ENCODE data around the gene UMAD1.

The UMAD1 gene

DNA sequence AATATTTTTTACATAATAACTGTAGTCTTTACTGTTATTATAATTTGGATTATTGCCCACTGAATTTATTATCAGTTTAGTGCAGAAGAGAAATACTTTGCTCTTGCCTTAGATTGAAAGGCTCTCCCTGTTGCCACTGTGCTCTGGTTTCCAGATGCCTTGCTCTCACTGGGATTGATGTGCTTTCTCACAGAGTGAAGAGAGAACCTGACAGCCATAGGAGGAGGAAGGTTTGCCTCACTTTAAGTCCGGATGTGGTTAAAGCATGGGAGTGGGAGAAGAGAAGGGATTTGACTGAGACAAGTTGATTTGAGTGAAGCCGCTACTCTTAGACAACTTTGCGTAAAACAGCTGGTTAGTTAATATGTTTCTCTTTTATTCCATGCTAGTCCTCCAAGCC lies 146.0 kb downstream of the UMAD1 start:
- H3K27ac Mint-ChIP-seq: peak overlapping the region in 1 of 3 experiments; percentile 10

DNA sequence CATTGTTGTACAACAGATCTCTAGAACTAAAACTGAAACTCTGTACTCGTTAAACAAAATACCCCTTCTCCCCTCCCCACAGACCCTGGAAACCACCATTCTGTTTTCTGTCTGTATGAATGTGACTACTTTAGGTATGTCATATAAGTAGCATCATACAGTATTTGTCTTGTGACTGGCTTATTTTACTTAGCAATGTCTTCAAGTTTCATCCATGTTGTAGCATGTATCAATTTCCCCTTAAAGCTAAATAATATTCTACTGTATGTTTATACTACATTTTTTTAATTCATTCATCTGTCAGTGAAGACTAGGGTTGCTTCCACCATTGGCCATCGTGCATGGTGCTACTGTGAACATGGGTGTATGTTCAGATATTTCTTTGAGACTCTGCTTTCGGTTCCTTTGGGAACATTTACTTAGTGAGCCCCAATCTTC lies 149.0 kb downstream of the UMAD1 start:
- H3K9me3 Mint-ChIP-seq: no peaks in the 10 kb centered on the region
- TF ChIP-seq, protein P1, sequence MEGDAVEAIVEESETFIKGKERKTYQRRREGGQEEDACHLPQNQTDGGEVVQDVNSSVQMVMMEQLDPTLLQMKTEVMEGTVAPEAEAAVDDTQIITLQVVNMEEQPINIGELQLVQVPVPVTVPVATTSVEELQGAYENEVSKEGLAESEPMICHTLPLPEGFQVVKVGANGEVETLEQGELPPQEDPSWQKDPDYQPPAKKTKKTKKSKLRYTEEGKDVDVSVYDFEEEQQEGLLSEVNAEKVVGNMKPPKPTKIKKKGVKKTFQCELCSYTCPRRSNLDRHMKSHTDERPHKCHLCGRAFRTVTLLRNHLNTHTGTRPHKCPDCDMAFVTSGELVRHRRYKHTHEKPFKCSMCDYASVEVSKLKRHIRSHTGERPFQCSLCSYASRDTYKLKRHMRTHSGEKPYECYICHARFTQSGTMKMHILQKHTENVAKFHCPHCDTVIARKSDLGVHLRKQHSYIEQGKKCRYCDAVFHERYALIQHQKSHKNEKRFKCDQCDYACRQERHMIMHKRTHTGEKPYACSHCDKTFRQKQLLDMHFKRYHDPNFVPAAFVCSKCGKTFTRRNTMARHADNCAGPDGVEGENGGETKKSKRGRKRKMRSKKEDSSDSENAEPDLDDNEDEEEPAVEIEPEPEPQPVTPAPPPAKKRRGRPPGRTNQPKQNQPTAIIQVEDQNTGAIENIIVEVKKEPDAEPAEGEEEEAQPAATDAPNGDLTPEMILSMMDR (IDR thresholded peaks at IDR 0.05; ENCODE audit: unreplicated experiment in 3 of 3): no peak
- no peak overlapping the region for H3K27ac Mint-ChIP-seq
- no peaks in the 10 kb centered on the region for H3K36me3 Mint-ChIP-seq (ENCODE audit: low read depth)
- H3K4me1 Mint-ChIP-seq: peaks cover 5% of the 10 kb centered on the region
- no peaks in the 10 kb centered on the region for H3K27me3 Mint-ChIP-seq (ENCODE audit: low read depth)
- no peak overlapping the region for H3K4me3 Mint-ChIP-seq

More for the DNA sequence above, 146.0 kb downstream of the UMAD1 start:
- Mint-ChIP-seq H3K9me3 (no peaks in the 10 kb centered on the region), H3K4me3 (no peak overlapping the region), H3K27me3 (ENCODE audit: low read depth) (no peaks in the 10 kb centered on the region), H3K36me3 (ENCODE audit: low read depth) (no peaks in the 10 kb centered on the region), H3K4me1 (no peaks in the 10 kb centered on the region)
- TF ChIP-seq, protein P1 (IDR thresholded peaks at IDR 0.05; ENCODE audit: unreplicated experiment in 3 of 3): no peak

DNA sequence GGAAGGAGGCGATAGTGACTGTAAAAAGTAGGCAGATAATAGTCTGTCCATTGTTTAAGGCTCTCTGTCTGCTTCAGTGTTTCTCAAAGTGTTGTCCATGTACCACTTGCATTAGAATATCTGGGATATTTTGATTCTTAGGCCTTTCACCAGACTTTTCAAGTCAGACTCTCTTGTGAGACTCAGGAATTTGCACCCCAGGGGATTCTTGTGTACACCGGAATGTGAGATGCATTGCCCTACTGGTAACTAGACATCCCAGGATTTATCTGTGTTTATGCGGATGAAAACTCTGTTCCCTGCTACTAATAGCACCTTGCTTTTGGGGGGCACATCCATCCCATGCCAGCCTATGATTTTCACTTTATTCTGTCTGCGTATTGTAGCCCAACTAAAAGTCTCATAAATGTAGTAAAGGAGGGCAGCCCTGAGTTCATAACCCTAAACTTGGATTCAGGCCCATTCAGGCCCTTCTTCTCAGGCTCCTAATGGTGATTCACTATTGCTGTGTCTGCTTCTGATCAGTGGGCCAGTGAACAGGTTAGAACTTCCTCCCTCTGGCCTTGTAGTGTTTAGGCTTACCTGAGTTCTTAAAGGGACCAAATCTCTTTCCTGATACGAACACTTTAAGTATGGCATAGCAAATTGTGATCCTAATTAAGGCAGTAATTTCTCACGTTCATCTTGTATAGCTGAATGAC lies 149.6 kb downstream of the UMAD1 start:
- Mint-ChIP-seq H3K4me1 (peaks cover 7% of the 10 kb centered on the region), H3K9me3 (no peaks in the 10 kb centered on the region), H3K27ac (no peak overlapping the region), H3K36me3 (ENCODE audit: low read depth) (peaks cover 1% of the 10 kb centered on the region), H3K27me3 (ENCODE audit: low read depth) (no peaks in the 10 kb centered on the region), H3K4me3 (no peak overlapping the region)
- TF ChIP-seq, protein P1 (IDR thresholded peaks at IDR 0.05; ENCODE audit: unreplicated experiment in 3 of 3): no peak

DNA sequence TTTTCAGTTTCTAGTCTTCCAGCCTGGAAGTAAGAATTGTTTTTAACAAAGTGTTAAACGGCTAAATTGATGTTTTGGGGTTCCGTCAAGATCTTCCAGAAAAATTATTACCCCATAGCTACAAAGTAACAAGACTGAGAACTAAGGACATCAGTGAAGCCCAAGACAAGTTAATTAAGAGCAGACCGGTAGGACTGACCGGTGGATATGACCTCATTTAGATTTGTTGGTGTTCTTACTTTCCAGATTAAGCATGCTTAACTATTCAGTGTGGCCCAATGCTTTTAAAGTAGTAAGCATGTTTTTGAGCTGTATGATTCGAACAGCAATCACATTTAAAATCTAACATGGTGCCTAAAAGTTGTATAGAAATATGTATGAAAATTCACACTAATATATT lies 151.0 kb downstream of the UMAD1 start:
- TF ChIP-seq, protein P1 (IDR thresholded peaks at IDR 0.05; ENCODE audit: unreplicated experiment in 3 of 3): no peak
- Mint-ChIP-seq H3K27me3 (ENCODE audit: low read depth) (no peaks in the 10 kb centered on the region), H3K4me3 (no peak overlapping the region), H3K36me3 (ENCODE audit: low read depth) (peaks cover 8% of the 10 kb centered on the region), H3K9me3 (no peaks in the 10 kb centered on the region), H3K4me1 (peaks cover 11% of the 10 kb centered on the region), H3K27ac (no peak overlapping the region)

DNA sequence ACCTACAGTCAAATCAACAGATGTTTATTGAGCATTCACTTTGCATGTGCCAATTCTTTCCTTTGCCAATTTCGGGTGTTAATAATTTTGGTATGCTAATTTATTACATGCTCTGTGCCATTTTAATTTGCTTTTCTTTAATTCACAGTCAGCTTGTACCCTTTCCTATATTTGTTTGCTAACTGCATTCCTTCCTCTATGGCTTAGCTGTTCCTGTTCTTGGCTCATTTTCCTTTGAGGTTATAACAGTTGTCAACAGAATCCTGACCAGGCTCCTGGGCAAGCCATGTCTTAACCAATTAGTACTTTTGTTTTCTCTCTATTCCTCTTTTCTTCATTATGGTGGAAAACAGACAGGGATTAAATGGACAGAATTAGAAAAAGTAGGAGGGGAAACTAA lies 151.5 kb downstream of the UMAD1 start:
- Mint-ChIP-seq H3K27me3 (ENCODE audit: low read depth) (no peaks in the 10 kb centered on the region), H3K27ac (no peak overlapping the region), H3K36me3 (ENCODE audit: low read depth) (peaks cover 11% of the 10 kb centered on the region), H3K4me3 (no peak overlapping the region), H3K4me1 (peaks cover 11% of the 10 kb centered on the region), H3K9me3 (no peaks in the 10 kb centered on the region)
- TF ChIP-seq, protein P1 (IDR thresholded peaks at IDR 0.05; ENCODE audit: unreplicated experiment in 3 of 3): no peak

DNA sequence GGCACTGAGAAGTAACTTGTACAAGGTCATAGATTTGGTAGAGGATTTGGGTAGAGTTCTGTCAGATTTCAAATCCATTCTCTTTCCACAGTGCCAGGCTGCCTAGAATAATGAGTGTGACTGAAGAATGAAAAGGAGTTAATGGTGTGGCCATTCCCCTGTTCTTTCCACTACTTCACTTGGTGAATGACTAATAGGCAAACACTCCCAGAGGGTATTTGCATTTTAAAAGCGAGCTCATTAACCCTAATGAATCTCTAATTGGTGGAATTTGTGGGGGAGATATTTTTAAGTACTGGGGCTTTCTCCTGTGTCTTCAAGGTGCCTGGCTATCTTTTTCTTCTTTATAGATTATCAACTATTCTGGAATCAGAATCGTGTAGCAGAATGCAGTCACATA lies 152.7 kb downstream of the UMAD1 start:
- peaks cover 11% of the 10 kb centered on the region for H3K4me1 Mint-ChIP-seq
- no peak overlapping the region for H3K4me3 Mint-ChIP-seq
- H3K36me3 Mint-ChIP-seq (ENCODE audit: low read depth): peaks cover 14% of the 10 kb centered on the region
- H3K27me3 Mint-ChIP-seq (ENCODE audit: low read depth): no peaks in the 10 kb centered on the region
- no peak overlapping the region for H3K27ac Mint-ChIP-seq
- H3K9me3 Mint-ChIP-seq: no peaks in the 10 kb centered on the region
- TF ChIP-seq, protein P1 (IDR thresholded peaks at IDR 0.05; ENCODE audit: unreplicated experiment in 3 of 3): no peak

Data from nephron (organoid).